Esophagus (tissue), 2 donors: ENCODE measurements around the gene AKT1S1. TPM values are rescaled to one million over a fixed set of nuclear protein-coding genes. Genes with fewer than 3 reads are reported as not detected.

ENCODE experiments used
- H3K27ac ChIP-seq, 2 donors: one replicate each; pipeline ENCODE4 v1.5.1; 2013; ENCODE audit warnings: low read depth in 2 of 2, mild to moderate bottlenecking in 2 of 2, inconsistent platforms in 1 of 2, low read length in 1 of 2, moderate library complexity in 1 of 2
- H3K27me3 ChIP-seq, 2 donors: one replicate each; pipeline ENCODE4 v1.6.1; 2013; ENCODE audit warnings: low read length in 2 of 2, control low read depth in 1 of 2, mild to moderate bottlenecking in 1 of 2; ENCODE audit not compliant: insufficient read depth in 2 of 2, control insufficient read depth in 1 of 2
- H3K36me3 ChIP-seq, 2 donors: one replicate each; pipeline ENCODE4 v1.6.1; 2013; ENCODE audit warnings: low read length in 1 of 2; ENCODE audit not compliant: control insufficient read depth in 2 of 2, insufficient read depth in 2 of 2
- H3K4me1 ChIP-seq, 2 donors: one replicate each; pipeline ENCODE4 v1.6.1; 2013; ENCODE audit warnings: low read length in 1 of 2; ENCODE audit not compliant: control insufficient read depth in 2 of 2, insufficient read depth in 2 of 2
- H3K4me3 ChIP-seq, 2 donors: one replicate each; pipeline ENCODE4 v1.5.1; 2013; ENCODE audit warnings: low read length in 2 of 2, mild to moderate bottlenecking in 2 of 2, low read depth in 1 of 2, moderate library complexity in 1 of 2
- H3K9me3 ChIP-seq, 2 donors: one replicate each; pipeline ENCODE4 v1.6.1; 2013; ENCODE audit warnings: mild to moderate bottlenecking in 2 of 2, low read depth in 1 of 2, low read length in 1 of 2, moderate library complexity in 1 of 2; ENCODE audit not compliant: control insufficient read depth in 2 of 2, insufficient read depth in 1 of 2
- WGBS, 2 donors: extraction: QIAGEN DNeasy Blood & Tissue Kit; methylation state at CpG; one replicate each; pipeline ENCODE4 v1.1.7; 2013; 5-methylcytosine and 5-hydroxymethylcytosine counted together
- polyA plus RNA-seq, 2 donors: library from polyadenylated mRNA; stranded (reverse); fragments of 200-250 nt; gene quantifications; one replicate each; pipeline ENCODE4 v1.2.3, GENCODE V29; 2013
- donor health status: healthy with polysubstance abuse.
- donor health status: Bipolar disorder and iron deficiency.

Gene AKT1S1
- polyA plus RNA-seq, 2 donors: 33.8 to 46.9 TPM

DNA sequence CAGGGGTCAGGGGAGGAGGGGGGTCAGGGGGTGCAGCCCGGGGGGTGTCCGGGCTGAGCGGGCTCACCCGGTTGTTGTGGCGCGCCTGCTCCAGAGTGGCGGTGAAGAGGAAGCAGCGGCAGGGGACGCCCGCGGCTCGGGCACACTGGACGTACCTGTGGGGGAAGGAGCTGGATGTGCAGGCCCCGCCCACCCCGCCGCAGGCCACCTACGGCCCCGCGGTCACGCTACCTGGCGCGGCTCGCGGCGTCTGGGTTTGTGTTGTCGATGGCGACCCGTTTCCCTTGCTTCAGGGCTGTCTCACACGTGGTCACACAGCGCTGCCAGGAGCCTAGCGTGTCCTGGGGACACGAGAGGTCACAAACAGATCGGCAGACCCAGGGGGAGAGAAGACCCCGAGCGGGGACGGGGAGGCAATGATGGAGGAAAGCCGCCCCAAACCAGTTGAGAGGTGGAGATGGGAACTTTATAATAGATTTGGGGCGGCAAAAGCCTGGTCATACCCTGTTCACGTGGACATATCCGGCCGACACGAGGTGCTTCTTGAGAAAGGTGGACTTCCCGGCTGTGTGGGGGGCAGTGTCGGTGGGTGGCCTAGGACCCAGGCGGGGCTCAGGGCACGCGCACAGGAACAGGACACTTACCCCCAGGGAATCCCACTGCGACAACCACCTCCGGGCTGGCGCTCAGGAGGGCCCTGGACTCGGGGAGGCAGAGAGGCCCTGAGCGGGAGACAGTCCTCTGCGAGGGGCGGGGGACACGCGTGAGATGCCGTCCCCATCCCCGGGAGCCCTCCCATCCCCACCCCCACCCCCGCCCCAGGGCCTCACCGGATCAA lies 15.4 kb downstream of the AKT1S1 start:
- no peaks in the 10 kb centered on the region for H3K9me3 ChIP-seq
- peak overlapping the region in 1 of 2 donors; percentile 8 for H3K27ac ChIP-seq
- peaks cover 9 to 54% of the 10 kb centered on the region in 2 donors for H3K36me3 ChIP-seq
- H3K4me1 ChIP-seq: peaks cover 0 to 8% of the 10 kb centered on the region in 2 donors
- H3K4me3 ChIP-seq: no peak overlapping the region
- WGBS, 2 donors: 70 to 74% methylated on average over 60 of the region's 60 CpGs
- no peaks in the 10 kb centered on the region for H3K27me3 ChIP-seq

- Histone ChIP-seq H3K27me3 (no peaks in the 10 kb centered on the region), H3K27ac (peak overlapping the region; percentile 8 to 51), H3K9me3 (no peaks in the 10 kb centered on the region), H3K4me3 (no peak overlapping the region), H3K36me3 (peaks cover 9 to 57% of the 10 kb centered on the region in 2 donors), H3K4me1 (peaks cover 0 to 8% of the 10 kb centered on the region in 2 donors)
- WGBS, 2 donors: 30 to 34% methylated on average over 13 of the region's 13 CpGs
Measured at GRCh38 chr19:49861107-49861506, 16.0 kb downstream of the AKT1S1 start.

DNA sequence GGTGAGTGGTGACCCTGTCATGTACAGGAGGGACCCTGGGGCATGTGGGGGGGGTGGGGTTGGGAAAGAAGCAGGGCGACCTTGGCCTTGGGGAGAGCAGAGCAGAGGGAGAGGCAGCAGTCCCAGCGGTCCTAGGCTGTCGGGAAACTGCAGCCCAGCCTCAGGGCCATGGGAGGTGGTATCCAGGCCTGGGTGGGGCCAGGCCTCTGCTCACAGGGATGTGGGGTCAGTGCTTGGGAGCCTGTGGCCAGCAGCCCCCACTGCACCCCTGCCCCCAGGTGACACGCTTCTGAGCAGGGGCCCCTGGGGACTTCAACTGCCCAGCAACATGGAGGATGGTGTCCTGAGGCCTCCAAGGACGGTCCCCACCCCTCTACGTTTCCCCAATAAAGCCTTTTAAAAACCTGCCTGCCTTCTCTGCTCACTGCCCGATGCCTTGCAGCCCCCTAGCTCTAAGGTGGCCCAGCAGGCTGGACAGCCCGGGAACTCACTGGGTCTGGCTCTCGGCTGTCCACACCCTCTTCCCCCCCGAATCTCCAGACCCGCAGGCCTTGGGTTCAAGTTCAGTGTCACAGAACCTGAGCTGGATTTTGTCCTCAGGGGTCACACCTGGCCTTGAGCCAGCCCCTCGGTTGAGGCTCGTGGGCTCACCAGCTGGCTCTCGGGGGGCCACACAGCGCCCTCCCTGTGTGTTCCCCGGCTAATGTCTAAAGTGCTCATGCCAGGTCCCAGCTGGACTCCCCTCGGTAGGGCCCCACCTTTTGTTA lies 16.6 kb downstream of the AKT1S1 start:
- peaks cover 0 to 8% of the 10 kb centered on the region in 2 donors for H3K4me1 ChIP-seq
- H3K9me3 ChIP-seq: no peaks in the 10 kb centered on the region
- H3K27me3 ChIP-seq: no peaks in the 10 kb centered on the region
- WGBS, 2 donors: 68 to 79% methylated on average over 17 of the region's 17 CpGs
- peak overlapping the region in 1 of 2 donors; percentile 51 for H3K27ac ChIP-seq
- H3K36me3 ChIP-seq: peaks cover 9 to 59% of the 10 kb centered on the region in 2 donors
- no peak overlapping the region for H3K4me3 ChIP-seq

GRCh38 chr19:49859682-49860335 lies 17.3 kb downstream of the AKT1S1 start:
- Histone ChIP-seq H3K27ac (no peak overlapping the region), H3K27me3 (no peaks in the 10 kb centered on the region), H3K4me1 (peaks cover 0 to 5% of the 10 kb centered on the region in 2 donors), H3K4me3 (no peak overlapping the region), H3K9me3 (no peaks in the 10 kb centered on the region), H3K36me3 (peaks cover 9 to 66% of the 10 kb centered on the region in 2 donors)
- 81 to 83% methylated on average over 22 of the region's 22 CpGs for WGBS, 2 donors

GRCh38 chr19:49858088-49858985 lies 18.8 kb downstream of the AKT1S1 start:
- Histone ChIP-seq H3K36me3 (peaks cover 9 to 59% of the 10 kb centered on the region in 2 donors), H3K4me1 (peaks cover 0 to 10% of the 10 kb centered on the region in 2 donors), H3K4me3 (no peak overlapping the region), H3K9me3 (no peaks in the 10 kb centered on the region), H3K27me3 (no peaks in the 10 kb centered on the region), H3K27ac (no peak overlapping the region)
- 85 to 88% methylated on average over 37 of the region's 37 CpGs for WGBS, 2 donors

- Histone ChIP-seq H3K36me3 (peaks cover 9 to 55% of the 10 kb centered on the region in 2 donors), H3K9me3 (no peaks in the 10 kb centered on the region), H3K4me1 (peaks cover 0 to 12% of the 10 kb centered on the region in 2 donors), H3K27ac (no peak overlapping the region), H3K4me3 (no peak overlapping the region), H3K27me3 (no peaks in the 10 kb centered on the region)
- 81 to 85% methylated on average over 5 of the region's 5 CpGs for WGBS, 2 donors
Measured at GRCh38 chr19:49857838-49858087, 19.4 kb downstream of the AKT1S1 start.

GRCh38 chr19:49857061-49857837 lies 19.9 kb downstream of the AKT1S1 start:
- Histone ChIP-seq H3K4me1 (peaks cover 0 to 17% of the 10 kb centered on the region in 2 donors), H3K27me3 (no peaks in the 10 kb centered on the region), H3K27ac (no peak overlapping the region), H3K36me3 (peaks cover 9 to 51% of the 10 kb centered on the region in 2 donors), H3K9me3 (no peaks in the 10 kb centered on the region), H3K4me3 (no peak overlapping the region)
- 86% methylated on average over 23 to 26 of the region's 26 CpGs for WGBS, 2 donors

GRCh38 chr19:49856574-49857021 lies 20.6 kb downstream of the AKT1S1 start:
- no peak overlapping the region for H3K4me3 ChIP-seq
- WGBS, 2 donors: 89 to 90% methylated on average over 12 to 18 of the region's 18 CpGs
- H3K27me3 ChIP-seq: no peaks in the 10 kb centered on the region
- H3K36me3 ChIP-seq: peaks cover 9 to 48% of the 10 kb centered on the region in 2 donors
- H3K27ac ChIP-seq: no peak overlapping the region
- no peaks in the 10 kb centered on the region for H3K9me3 ChIP-seq
- H3K4me1 ChIP-seq: peaks cover 0 to 21% of the 10 kb centered on the region in 2 donors
